HPDE6-E6E7 (cell line): Measurements from ENCODE around the gene AGR2.
"Not testable (repeated sequence)": the region's sequence is repeated elsewhere in the genome, so short reads cannot be mapped to it uniquely, and the experiment has no call there.

Experiments used
- DNase-seq: peaks from one replicate; pipeline ENCODE4 v3.0.0; 2011; ENCODE audit warnings: missing footprints; ENCODE audit errors: extremely low spot score

Gene AGR2

DNA sequence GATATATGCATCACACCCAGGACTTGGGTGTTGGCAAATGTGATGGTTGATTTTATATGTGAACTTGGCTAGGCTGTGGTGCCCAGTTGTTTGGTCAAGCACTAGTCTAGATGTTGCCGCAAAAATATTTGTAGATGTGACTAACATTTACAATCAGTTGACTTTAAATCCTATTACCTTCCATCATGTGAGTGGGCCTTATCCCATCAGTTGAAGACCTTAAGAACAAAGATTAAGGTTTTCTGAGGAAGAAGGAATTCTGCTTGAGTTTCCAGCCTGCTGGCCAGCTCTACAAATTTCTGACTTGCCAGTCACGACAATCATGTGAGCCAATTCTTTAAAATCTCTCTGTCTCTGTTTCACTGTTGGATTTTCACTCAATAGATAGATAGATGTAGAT is 30.9 kb downstream of the AGR2 start:
- no peak for DNase-seq

DNA sequence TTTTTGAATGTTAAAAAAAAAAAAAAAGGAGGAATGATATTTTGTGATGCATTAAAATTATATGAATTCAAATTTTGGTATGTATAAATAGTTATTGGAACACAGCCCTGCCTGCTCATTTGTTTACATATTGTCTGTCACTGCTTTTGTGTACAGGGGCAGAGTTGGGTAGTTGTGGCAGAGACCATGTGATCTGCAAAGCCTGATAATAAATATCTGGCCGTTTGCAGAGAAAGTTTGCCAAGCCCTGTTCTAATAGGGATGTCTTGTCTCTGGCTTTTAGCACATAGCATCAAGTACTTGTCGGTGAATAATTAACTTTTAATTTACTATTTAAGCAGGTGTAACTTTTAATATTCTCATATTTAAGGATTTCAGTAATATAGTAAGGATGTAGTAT is 31.5 kb downstream of the AGR2 start:
- no peak for DNase-seq

DNA sequence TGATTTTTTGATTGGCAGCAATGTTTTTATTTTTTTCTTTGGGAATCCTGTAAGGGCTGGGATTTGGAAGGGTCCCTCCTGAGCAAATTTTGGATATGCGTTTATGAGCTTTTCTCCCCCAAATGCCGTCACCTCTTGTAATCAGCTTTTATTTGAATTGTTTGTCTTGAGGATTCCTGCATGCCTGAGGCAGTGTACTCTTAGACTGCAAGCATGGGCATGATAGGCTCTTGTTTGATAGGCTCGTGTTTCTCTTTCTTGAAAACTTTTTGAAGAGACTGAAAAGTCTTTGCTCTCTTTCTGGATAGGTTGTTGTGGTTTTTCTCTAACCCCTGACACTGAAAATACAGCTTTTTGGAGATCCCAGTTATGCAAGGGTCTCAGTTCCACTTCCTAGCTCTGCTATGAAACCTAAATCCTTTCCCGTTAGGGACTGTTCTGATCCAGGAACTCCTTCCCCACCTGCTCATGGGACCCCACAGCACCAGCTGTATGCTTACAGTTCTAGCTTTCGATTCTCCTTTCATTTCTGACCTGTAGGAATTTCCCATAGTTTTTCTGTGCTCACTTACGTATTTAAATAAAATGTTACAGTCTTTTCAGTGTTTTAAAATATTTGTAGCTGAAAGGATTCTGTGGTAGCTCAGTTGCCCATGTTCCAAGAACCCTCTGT is 34.0 kb downstream of the AGR2 start:
- DNase-seq: peak; percentile 36

DNA sequence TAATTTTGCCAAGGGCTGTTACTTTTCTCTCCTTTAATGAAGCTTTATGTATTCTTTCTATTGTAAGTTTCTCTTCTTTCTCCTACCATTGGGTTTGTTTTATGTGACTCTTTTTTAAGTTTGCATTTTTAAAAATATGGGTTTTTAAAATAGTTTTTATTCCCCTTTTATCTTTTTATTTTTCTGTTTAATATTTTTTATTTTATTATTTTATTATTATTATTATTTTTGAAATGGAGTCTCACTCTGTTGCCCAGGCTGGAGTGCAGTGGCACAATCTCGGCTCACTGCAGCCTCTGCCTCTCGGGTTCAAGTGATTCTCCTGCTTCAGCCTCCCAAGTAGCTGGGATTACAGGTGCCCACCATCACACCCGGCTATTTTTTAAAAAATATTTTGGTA is 34.8 kb downstream of the AGR2 start:
- not testable (repeated sequence) for DNase-seq

DNA sequence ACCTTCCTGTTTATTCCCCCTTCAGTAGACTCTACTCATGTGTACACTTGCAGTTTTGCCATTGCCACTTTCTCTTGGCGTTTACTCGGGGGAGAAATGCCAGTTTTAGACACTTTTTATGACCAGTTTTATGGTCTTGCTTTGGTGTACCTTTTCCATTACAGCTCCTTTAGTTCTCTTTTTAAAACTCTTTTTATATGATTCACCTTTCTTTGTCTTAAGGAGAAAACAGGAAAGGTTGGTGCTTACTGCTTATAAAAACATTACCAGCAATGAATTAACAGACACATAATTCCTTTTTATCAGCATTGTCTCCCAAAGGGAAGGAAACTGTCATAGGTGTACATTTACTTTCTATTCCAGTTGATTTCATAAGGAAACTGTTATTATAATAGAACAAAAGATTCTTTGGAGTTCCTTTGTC is 39.4 kb downstream of the AGR2 start:
- DNase-seq: no peak

DNA sequence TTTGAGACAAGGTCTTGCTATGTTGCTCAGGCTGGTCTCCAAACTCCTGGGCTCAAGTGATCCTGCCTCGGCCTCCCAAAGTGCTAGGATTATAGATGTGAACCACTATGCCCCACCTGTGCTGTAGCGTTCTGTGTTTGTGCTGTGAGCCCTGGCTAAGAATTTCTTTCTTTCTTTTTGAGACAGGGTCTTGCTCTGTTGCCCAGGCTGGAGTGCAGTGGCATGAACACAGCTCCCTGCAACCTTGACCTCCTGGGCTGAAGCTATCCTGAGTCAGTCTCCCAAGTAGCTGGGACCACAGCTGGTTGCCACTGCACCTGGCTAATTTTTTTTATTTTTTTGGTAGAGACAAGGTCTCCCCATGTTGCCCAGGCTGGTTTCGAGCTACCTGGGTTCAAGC is 39.9 kb downstream of the AGR2 start:
- DNase-seq: no peak

DNA sequence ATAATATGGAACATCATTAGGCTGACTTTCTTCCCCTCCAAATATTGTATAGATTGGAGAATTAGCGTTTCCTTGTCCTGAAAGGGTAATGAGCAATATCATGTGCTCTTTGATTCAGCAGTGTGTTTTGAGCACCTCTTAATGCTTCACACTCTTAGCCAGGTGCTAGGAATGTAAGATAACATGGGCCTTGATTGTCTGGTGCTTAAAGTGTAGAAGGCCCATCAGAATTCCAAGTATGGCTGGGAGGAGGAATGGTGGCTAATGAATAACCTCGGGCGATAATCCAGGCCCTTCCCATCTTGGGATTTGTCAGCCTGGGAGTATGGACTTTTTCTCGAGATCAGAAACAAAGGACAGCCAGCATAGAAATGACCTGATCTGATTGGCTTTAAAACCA is 42.6 kb downstream of the AGR2 start:
- no peak for DNase-seq

DNA sequence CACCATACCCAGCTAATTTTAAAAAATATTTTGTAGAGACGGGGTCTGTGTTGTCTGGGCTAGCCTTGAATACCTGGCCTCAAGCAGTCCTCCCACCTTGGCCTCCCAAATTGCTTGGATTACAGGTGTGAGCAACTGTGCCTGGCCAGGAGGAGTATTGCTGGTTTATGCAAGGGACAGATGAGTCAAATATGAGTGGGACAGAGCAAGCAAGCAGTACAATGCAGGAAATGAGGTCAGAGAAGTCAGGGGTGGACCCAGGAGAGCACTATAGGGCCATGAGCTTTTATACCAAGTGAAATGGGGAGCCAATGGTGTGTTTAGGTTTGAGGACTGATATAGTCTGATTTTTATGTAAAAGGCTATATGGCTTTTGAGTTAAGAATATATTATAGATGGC is 45.0 kb downstream of the AGR2 start:
- no peak for DNase-seq

DNA sequence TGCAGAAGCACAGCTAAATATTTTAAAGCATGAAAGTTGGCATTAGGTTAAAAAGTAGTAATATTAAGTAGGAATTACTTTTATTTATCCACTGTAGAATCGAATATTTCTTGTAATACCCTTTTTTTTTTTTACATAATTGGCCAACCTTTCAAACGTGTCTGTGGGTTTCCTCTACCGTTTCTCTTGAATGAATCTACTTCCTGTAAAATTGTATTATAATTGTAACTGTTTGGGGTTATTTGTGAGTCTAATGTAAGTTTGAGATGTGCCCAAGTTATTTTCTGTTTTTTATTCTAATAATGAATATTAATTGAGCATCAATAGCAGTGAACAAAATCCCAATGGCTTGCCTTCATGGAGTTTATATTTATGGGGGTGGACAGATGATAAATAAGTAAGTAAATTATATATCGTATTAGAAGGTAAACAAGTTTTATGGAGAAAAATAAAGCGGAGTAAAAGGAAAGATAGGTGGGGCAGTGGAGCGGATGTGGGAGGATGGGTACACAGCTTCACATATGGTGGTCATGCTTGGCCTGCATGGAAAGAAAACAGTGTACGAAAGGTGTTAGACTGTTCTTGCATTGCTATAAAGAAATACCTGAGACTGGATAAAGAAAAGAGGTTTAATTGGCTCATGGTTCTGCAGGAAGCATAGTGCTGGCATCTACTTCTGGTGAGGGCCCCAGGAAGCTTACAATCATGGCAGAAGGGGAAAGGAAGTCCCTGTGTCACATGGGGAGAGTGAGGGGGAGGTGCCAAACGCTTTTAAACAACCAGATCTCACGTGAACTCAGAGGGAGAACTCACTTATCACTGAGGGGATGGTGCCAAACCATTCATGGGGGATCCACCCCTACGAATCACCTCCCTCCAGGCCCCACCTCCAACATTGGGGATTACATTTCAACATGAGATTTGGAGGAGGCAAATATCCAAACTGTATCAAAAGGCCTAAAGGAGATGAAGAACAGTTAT is 45.9 kb downstream of the AGR2 start:
- no peak for DNase-seq

DNA sequence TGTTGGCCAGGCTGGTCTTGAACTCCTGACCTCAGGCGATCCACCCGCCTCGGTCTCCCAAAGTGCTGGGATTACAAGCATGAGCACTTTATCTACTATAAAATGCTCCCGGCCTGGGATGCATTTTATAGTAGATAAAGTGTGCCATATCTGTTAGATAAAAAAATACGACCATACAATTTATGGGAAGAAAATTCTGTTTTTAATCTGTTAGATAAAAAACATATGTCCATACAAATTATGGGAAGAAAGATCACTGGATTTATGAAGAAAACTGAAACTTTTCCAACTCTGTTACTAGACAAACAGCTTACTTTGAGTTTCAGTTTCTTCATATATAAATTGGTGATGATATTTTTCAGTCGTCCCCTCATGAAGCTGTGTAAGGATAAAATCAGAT is 46.8 kb downstream of the AGR2 start:
- no peak for DNase-seq

DNA sequence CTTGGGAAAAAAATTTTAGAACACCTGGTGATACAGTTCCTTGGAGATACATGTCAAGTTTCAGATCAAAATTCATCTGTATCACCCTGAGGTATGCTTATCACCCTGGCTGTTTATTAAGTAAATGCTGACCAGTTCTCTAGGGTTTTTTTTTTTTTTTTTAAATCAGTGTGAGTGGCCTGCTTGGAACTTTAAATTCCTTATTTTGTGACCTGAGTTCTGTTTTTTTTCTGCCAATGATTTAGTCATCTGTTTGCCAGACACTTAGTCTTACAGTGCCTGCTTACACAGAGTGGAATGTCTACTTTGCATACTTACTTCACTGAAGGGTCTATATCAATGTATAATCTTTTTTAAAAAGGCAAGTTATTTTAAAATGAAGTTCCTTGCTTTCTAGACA is 49.4 kb downstream of the AGR2 start:
- DNase-seq: no peak

DNA sequence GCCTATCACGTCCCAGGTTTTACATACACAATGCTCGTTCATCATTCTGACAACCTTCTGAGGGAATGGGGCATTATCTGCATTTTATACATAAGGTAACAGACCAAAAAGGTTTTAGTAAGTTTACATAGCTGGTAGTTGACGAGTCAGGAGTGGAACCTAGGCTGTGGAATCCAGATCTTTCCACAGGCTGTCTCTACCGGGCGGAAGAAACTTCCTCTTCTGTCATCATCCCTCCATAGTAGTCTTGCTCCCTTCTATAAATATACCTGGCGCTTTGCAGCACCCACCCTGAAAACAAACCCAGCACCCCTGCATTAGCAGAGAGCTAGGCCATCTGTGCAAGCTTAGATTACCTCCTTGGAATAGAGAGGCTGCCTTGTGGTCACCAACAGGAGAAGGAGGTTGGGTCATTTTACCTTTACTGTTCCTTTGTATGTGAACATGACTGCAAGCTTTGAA is 49.9 kb downstream of the AGR2 start:
- DNase-seq: no peak

DNA sequence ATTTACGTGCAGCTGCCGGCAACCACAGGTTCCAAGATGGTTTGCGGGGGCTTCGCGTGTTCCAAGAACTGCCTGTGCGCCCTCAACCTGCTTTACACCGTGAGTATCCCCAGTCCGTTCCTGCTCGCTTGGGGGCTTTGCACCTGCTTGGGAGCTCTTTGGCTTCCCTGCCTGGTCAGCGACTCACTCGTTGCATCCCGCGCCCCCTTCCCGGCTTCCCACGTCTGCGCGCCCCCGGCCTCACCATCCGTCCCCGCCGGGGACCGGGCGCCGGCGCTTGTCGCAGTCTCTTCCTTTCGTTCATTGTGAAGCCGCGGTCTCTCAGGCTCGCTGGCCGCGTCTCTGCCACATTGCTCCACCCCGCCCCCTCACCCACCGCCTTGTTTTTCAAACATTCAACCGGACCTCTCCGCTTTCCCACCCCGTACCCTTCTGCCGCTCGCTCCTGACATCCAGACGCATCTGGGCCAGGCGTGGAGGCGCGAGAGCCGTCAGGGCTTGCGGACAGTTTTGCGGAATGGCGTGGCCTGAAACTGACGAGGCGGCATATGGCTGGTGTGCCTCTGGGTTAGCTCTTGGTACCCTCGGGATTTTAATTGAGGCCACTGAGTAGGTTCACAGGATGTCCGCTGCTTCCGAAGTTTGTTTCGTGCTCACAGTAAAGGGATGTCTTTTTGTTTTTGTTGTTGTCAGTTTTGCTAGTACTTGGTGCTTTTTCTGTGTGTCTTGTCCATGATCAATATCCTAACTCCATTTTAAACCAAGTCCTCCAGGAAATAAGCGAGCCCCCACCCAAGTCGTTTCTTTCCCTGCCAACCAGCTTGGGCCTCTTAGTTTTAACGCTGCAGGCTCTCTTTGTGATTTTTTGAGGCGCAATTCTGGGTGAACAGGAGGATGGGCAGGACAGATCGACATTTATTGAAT is 50.6 kb downstream of the AGR2 start:
- no peak for DNase-seq

DNA sequence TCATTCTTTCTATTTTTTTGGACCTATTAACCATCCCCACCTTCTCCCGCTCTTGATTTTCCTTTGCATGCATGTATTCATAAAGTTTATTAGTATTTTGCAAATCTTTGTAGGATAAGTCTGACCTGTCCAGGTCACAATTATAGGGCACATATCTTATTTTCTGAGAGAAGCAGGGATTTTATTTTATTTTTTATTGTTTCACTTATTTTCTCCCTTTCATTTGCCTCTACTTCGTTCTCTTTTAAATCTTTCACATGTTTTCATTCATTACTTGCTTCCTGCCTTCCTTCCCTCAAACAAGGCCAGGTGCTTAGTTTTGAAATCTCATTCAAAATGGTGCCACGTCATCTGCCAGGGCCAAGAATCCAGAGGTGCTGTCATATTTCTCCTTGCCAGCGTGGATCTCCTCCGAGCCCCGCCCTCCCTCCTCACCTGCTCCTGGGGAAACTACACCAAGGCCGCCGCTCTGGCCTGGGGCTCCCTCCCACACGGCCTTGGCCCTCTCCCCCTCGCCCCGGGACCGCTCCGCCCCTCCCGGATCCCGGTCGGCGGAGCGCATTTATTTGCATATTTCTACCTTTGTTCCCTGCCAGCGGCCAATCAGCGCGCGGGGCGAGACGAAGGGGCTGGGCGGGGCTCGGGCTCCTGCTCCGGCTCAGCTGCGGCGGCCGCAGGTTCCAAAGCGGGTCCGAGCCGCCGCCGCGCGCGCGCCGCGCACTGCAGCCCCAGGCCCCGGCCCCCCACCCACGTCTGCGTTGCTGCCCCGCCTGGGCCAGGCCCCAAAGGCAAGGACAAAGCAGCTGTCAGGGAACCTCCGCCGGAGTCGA is 51.5 kb downstream of the AGR2 start, which contains the start of gene TSPAN13:
TSS of gene TSPAN13 (plus strand) at position 654 of the 830 bp plus-strand sequence. CDS start 213 bp downstream, outside the sequence.
- peak; percentile 87 for DNase-seq

DNA sequence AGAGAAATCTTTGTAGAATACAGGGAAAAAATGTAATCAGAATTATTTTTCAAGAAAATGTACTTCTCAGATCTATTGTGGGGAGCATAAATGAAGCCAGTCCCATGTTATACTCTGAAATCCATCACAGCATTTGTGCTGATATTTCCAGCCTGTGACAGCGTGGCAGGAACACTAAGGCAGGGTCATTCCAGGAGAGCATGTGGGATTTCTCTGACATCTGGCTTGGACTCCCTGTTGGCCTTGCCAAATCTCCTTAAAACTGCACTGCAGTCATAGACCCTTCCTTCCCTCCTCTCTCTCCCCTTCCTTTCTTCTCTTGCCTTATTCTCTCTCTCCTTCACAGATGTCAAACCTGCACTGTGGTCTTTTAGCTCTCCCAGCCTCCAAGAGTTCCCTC is 57.7 kb downstream of the AGR2 start:
- no peak for DNase-seq

DNA sequence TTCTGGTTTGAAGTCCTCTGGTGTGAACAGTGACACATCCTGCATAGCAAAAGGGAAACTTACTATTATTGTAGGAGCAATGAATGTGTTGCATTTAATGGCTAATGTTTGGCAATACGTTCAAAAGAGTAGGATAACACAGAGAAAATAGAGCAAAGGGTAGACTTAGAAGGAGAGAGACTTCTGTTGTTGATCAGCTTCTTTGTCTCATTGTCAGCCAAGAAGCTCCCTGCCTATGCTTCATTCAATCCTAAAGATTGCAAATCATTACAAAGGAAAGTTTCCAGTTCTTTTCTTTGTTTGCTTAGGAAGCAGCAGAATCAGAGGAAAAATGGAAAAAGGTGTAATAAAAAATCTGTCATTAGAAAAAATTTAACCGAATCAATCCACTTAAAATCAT is 59.2 kb downstream of the AGR2 start:
- no peak for DNase-seq

DNA sequence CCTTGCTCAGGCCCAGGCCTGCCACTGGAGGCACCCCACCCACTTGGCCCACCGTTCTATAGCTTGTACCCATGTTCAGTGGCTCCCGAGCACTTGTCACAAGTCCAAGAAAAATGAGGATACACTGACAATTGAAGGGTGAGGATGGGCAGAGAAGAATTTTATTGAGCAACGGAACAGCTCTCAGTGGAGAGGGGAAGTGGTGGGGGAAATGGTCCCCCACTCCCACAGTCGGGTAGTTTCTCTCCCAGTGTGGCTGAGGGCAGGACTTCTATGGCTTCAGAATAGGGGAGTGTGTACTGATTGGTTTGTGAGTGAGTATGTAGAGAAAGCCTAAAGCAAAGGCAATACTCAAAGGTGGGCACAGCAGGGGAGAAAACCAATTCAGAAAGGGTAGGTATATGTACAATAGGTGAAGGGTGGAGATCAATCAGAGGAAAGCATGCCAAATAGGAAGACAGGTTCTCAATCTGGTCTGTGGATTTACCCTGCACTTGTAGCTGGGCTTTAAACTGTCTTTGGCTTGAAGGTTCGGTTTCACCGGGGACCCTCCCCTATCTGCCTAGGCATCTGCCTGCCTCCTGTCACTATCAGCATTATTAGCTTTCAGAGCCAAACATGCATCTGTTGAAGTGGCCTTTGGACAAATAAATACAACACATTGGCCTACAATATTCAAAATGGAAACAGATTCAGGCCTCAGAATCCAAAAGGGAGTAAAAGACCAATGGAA is 60.1 kb downstream of the AGR2 start:
- no peak for DNase-seq

DNA sequence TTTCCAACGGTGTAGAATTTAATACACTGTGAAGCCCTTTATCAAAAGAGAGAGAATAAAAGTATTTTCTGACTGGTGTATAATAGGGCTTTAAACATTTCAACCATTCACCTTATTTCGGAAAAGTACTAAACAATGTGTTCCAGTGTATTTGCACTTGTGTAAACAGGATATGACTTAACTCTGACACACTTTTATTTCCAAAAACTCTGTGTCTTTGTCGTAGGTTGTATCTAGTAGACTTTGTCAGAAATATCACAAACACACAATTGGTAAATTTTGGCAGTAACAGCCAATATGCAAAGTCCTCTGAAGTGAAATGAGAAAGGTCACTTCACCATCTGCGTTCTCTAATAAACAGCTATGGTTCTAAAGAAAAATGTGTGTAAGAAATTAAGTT is 61.6 kb downstream of the AGR2 start:
- DNase-seq: no peak

DNA sequence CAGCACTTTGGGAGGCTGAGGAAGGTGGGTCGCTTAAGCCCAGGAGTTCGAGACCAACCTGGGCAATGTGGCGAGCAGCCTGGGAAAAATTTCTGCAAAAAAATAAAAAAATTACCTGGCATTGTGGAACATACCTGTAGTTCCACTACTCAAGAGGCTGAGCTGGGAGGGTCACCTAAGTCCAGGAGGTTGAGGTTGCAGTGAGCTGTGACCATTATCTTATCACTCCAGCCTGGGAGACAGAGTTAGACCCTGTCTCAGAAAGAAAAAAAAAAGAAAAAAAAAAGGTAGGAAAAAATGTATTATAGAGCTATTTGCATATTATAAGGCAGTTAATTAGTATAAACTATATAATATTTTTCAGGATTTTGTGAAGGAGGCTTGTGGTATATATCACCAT is 62.3 kb downstream of the AGR2 start:
- DNase-seq: no peak
